CD4-positive, alpha-beta T cell treated with Interferon gamma for 1 hour (primary cell): Measurements from ENCODE around the gene PPP1R14B.

Source experiments
- DNase-seq: peaks from one replicate; pipeline ENCODE4 v3.0.0-alpha.2; 2020

PPP1R14B gene

GRCh38 chr11:64229744-64230170 lies 17.0 kb downstream of the PPP1R14B start:
- no peak for DNase-seq

DNA sequence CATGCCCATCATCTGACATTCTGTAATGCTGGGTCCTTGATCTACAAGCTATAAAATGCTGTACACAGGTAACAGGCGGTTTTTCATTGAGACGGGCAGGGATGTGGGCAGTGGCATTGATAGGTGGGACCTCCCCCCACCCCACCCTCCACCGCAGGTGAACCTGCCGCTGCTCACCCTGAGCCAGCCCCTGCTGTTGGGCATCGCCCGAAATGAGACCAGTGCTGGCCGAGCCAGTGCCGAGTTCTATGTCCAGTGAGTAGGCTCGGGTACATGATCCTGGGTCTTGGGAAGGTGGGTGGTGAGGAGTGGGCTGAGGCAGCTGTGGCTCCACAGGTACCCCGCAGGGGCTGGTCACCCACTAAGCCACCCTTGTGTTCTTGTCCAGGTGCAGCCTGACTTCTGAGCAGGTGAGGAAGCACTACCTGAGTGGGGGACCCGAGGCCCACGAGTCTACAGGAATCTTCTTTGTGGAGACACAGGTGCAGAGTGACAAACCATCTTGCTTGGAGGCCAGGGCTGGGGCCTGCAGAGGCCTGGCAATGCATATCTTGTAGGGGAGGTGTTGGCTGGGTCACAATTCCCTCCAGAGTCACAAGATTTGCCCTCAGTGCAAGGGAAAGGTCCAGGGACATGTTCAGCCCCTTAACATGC lies 17.5 kb downstream of the PPP1R14B start:
- DNase-seq, result no peak

DNA sequence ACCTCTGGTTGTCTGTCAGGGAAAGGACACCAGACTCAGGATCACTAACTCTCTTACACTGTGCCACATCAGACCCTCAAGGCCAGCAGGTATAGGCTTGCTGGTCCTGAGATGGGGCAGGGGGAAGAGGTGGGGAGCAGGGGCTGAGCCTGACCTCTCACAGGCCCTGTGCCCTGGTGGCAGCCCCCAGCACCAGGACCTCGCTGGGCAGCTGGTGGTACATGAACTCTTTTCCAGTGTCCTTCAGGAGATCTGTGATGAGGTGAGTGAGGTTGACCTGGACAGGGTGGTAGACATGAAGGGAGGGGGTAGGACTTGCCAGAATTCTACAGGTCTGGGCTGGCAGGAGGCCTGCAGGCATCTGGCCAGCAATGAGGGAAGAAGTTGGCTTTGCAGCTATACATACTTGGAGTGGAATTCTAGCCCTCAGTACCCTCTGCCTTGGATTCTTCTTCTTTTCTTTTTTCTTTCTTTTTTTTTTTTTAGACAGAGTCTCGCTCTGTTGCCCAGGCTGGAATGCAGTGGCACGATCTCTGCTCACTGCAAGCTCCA lies 19.3 kb downstream of the PPP1R14B start:
- DNase-seq, result no peak

DNA sequence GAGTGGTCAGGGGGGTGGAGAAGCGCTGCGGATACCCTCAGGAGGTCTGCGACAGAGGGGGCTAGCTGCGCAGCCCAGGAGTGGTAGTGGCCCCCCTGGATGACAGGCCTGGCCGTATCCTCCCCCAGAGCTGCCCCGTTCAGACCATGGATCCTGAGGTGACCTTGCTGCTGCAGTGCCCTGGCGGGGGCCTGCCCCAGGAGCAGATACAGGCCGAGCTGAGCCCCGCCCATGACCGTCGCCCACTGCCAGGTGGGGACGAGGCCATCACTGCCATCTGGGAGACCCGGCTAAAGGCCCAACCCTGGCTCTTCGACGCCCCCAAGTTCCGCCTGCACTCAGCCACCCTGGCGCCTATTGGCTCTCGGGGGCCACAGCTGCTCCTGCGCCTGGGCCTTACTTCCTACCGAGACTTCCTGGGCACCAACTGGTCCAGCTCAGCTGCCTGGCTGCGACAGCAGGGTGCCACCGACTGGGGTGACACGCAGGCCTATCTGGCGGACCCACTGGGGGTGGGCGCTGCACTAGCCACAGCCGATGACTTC lies 20.2 kb downstream of the PPP1R14B start:
- DNase-seq, result peak; percentile 65

DNA sequence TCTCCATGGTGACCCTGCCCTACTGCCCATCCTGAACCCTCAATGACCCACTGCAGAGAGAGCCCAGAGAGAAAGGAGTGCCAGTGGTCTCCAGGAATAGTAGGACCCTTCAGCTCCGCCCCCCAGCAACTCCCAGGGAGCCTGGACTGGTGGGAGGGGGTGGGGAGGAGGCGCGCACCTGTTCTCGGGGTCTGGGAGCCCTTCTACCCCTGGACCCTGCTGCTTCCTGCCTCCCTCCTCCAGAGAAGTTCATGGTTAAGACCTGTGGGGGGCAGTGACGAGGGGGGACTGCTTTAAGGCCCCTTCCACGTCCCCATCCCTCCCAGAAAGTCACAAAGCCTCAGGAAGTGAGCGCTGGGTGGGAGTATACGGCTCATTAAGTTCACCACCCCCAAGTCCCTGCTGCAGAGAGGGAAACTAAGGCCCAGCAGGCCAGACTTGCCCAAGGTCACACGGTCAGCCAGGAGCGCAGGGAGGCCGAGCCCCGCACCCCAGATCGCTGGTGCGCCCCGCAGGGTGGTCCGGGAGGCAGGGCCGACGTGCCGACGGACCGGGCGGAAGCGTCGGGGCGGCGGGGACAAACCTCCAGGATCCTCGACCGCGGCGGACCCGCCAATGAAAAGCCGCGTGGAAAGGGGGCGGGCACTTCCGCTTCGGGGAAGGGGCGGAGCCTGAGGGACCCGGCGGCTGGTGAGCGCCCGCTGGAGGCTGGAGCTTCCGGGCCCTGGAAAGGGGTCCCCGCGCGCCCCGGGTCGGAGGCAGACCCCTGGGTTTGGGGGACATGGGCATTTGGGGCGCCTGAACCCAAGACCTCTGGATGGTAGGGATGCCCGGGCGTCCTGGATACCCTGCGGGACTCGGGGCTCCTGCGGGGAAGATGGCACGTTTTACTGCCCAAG lies 20.9 kb downstream of the PPP1R14B start, which contains the start of the genes NUDT22 and TRPT1:
TSS of gene NUDT22 (plus strand) at position 667 of the 899 bp plus-strand sequence. CDS start 379 bp downstream, outside the sequence.
TSS of gene TRPT1 (minus strand) at position 579 of the 899 bp plus-strand sequence. CDS start at position 253, 326 bp downstream.
- DNase-seq, result peak; percentile 83

GRCh38 chr11:64224891-64225607 lies 21.7 kb downstream of the PPP1R14B start:
- DNase-seq, result no peak

DNA sequence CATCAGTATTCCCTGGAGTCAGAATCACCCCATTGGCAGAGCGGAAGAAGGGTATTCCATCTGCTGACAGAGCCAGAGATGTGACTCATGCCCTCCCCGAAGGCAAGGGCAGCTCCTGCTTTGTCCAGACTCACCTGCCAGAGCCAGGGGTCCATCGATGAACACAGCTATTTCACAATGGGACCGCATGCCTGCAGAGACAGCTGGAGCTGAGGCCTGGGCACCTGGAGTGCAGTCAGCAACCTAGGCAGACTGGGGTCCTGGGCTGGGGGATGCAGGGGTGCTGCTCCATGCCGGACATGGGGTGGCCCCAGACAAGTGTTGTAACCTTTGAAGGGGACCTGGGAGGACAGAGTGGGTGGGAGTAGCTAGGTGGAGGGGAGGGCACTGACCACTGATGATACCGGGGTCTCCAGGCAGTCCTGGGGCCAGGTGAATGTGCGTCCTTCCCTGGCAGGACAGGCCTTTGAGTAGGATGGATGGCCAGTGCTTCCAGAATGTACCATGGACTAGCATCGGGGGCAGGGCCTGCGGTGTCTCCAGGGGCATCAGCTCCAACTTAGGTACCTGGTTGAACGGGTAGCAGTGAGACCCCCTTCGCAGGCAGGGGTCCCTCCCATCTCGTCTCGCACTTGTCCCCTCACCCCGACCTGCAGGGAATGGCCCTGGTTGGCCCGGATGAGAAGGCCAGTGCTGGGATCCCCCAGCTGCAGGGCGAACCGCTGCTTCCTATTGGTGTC lies 22.4 kb downstream of the PPP1R14B start:
- DNase-seq, result no peak

GRCh38 chr11:64223001-64223651 lies 23.6 kb downstream of the PPP1R14B start:
- DNase-seq, result no peak

DNA sequence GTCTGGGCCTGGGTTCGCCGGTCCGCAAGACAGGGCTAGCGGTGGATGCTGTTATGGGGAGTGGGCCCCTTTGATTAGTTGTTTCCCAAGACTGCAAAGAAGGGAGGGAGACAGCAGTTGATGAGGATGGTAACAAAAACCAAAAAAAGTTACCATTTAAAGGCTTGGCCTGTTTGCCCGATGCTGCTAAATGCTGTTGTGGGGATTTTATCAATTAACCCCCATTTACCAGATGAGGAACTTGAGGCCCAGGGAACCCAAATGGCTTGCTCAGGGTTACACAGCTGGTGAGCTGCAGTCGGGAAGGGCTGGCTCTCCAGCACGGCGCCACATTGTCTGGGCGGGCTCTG lies 24.1 kb downstream of the PPP1R14B start:
- no peak for DNase-seq

- DNase-seq, result no peak
These were observed 25.9 kb downstream of the PPP1R14B start for GRCh38 chr11:64220798-64221197.

- no peak for DNase-seq
These were observed 26.5 kb downstream of the PPP1R14B start for GRCh38 chr11:64220271-64220670.

DNA sequence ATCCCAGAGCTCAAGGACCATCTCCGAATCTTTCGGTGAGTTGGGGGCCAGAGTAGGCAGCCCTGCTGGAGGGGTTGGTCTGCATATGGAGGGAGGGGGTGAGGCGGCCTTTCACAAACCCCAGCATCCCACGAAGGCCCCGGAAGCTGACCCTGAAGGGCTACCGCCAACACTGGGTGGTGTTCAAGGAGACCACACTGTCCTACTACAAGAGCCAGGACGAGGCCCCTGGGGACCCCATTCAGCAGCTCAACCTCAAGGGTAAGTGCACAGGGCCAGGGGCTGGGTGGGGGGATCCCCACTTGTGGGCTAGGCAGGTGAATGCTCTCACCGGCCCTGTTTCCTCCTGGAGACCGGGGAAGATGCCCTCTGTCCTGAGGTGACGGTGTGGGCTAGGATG lies 27.0 kb downstream of the PPP1R14B start:
- no peak for DNase-seq

- DNase-seq, result no peak
These were observed 27.4 kb downstream of the PPP1R14B start for GRCh38 chr11:64219354-64219684.

GRCh38 chr11:64218628-64219353 lies 28.0 kb downstream of the PPP1R14B start:
- no peak for DNase-seq

GRCh38 chr11:64216879-64217278 lies 29.9 kb downstream of the PPP1R14B start:
- DNase-seq, result no peak

DNA sequence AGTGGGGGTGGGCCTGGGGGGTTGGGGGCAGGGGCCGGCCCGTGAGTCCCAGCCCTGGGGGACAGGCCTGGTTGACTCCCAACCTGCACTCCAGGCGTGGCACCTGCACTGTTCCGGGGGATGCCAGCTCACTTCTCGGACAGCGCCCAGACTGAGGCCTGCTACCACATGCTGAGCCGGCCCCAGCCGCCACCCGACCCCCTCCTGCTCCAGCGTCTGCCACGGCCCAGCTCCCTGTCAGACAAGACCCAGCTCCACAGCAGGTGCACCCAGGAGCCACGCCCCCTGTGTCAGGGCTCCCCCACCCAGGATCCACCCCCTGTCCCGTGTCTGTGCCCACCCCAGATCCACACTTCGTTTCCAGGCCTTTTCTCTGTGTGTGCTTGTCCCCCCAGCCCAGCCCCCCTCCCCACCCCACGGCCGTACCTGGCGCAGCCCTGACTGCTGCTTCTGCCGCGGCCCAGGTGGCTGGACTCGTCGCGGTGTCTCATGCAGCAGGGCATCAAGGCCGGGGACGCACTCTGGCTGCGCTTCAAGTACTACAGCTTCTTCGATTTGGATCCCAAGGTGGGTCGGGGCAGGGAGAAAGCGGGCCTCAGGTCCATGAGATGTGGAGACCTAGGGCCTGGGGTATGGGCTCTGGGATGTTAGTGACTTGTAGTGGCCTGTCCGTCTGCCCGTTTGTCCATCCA lies 35.4 kb downstream of the PPP1R14B start:
- no peak for DNase-seq

DNA sequence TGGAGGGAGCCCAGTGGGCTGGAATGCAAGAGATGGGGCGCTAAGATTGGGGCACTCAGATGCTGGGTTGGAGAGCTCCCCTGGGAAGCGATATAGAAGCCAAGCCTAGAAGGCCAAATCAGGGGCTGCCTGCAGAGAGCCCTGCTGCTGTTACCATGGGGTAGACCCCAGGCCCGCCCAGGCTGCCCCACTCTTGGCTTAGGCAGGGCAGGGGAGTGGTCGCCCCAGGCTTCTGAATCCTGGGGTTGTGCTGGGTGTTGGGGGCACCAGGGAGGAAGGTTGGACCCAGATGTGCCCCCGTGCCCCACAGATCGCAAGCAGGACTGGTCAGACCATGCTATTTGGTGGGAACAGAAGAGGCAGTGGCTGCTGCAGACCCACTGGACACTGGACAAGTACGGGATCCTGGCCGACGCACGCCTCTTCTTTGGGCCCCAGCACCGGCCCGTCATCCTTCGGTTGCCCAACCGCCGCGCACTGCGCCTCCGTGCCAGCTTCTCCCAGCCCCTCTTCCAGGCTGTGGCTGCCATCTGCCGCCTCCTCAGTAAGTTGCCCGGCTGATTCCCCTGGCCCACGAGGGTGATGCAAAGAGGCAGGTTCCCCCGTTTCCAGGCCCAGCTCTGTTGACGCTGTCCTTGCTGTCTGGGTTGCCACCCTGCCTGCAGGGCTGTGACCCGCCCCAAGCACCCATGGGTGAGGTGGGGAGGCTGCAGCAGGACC lies 36.3 kb downstream of the PPP1R14B start:
- no peak for DNase-seq

- DNase-seq, result no peak
These were observed 37.2 kb downstream of the PPP1R14B start for GRCh38 chr11:64209563-64209843.

DNA sequence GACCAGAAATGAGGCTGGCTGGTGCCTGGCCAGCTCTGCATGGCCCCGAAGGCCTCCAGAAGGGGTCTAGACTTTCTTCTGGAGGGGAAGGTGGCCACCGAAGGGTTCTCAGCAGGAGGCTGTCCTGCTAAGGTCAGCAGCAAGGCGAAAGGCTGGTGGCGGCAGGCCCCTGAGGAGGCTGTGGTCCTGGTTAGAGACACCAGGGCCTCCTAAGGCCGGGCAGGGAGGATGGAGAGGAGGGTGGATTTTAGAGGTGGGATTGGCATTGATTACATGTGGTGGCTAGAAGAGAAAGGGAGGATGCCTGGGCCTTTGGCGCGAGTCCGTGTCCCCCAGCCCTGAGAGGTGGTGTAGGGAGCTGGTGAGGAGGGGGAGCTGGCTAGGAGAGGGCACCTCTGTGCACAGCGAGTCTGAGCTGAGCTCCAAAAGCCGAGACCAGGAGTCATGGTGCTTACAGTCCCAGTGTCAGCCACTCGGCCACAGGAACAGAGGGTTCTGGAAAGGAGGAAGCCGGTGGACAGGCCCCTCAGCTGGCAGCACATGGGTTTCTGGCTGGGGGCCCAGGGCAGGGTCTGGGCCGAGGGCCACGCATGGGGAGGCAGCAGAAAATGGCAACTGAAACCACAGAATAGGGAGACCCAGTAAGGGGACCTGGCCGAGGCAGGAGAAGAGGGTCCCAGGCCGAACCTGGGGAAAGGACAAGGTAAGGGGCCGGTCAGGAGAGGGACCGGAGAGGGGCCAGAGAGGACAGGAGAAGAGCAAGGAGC lies 37.8 kb downstream of the PPP1R14B start:
- no peak for DNase-seq
